NCI-H1694 (cell line): ENCODE data around the gene DUS1L.

Source experiments
- DNase-seq: peaks from one replicate; lab custom pipeline; 2025; lab: John Stamatoyannopoulos, UW

DUS1L gene

GRCh38 chr17:82012640-82013295 lies 52.8 kb downstream of the DUS1L start:
- DNase-seq = no peak

GRCh38 chr17:82012261-82012639 lies 53.4 kb downstream of the DUS1L start:
- no peak for DNase-seq

GRCh38 chr17:82011617-82012187 lies 53.9 kb downstream of the DUS1L start:
- DNase-seq = no peak

GRCh38 chr17:82010575-82011525 lies 54.8 kb downstream of the DUS1L start:
- DNase-seq = no peak

GRCh38 chr17:82009413-82009812 lies 56.2 kb downstream of the DUS1L start:
- DNase-seq = no peak

- DNase-seq = no peak
Observed at GRCh38 chr17:82008941-82009405, 56.6 kb downstream of the DUS1L start.

- no peak for DNase-seq
Observed at GRCh38 chr17:82008258-82008940, 57.2 kb downstream of the DUS1L start.
